ENCODE results near the gene GDA.

The GDA gene

DNA sequence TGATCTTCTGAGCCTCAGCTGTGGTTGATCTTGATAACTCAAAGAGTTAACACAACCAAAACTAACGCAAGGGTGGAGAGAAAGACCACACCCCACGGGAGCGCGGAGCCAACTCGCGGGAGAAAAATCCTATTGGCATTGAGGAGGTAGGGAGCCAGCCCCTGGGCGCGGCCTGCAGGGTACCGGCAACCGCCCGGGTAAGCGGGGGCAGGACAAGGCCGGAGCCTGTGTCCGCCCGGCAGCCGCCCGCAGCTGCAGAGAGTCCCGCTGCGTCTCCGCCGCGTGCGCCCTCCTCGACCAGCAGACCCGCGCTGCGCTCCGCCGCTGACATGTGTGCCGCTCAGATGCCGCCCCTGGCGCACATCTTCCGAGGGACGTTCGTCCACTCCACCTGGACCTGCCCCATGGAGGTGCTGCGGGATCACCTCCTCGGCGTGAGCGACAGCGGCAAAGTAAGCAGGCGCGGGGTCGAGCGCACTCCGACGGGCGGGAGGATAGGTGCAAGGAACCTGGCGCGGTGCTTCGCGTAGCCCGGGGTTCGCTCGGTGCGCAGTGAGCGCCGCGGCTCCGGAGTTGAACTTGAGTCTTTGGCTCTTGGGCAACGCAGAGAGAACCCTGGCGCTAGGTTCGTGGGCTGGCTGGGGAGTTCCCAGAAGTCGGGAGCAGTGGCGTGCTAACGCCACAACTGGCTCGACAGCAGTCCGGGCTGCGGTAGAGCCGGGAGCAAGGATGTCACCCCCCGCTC is at the start of gene GDA:
TSS of gene GDA (plus strand) at position 210 of the 745 bp plus-strand sequence. CDS start at position 330, 120 bp downstream.
- DNase-seq (ENCODE audit: low read depth in 2 of 2), result no peak

- no peak for DNase-seq (ENCODE audit: low read depth in 2 of 2)
Measured at GRCh38 chr9:72102520-72102919, 46.7 kb upstream of the GDA start.

- no peak for DNase-seq (ENCODE audit: low read depth in 2 of 2)
Measured at GRCh38 chr9:72113056-72113455, 36.2 kb upstream of the GDA start.

DNA sequence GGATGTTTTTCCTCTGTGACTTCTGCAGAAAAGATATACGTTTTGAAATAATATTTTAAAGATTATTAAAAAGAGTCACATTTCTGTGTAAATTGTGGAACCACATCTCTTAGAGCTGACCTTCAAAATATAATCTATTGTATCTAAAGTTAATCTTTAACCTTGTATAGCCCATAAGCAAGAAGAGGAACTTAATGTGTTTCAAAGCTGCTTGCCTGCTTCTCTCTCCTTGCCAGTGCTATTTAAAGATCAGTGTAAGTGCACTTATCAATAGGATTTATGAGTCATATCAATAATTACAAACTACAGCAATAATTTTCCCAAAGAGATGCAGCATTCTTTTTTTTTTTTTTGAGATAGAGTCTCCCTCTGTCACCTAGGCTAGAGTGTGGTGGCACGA is 29.4 kb upstream of the GDA start:
- DNase-seq (ENCODE audit: low read depth in 2 of 2), result no peak

- DNase-seq (ENCODE audit: low read depth in 2 of 2), result no peak
Measured at GRCh38 chr9:72124947-72125346, 24.3 kb upstream of the GDA start.

DNA sequence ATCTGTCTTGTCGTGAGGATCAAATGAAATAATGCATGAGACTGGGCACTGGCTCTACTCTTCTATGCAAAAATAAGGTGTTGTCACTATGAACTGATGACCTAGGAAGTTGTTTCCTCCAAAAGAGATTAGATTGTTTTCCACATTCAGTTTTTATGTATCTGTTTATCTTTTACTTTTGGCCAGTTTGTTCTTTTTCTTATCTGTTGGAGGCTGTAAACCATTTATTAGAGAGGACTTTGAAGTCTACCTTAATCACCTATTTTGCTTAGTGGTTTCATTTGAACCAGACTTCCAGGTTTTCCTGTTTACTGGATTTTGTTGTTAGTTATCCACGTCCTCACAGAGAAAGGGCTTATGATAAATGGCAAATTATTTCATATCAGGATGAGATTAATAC is 21.5 kb upstream of the GDA start:
- DNase-seq (ENCODE audit: low read depth in 2 of 2), result no peak

- DNase-seq (ENCODE audit: low read depth in 2 of 2), result no peak
Measured at GRCh38 chr9:72128526-72128925, 20.7 kb upstream of the GDA start.

- no peak for DNase-seq (ENCODE audit: low read depth in 2 of 2)
Measured at GRCh38 chr9:72129271-72130156, 19.7 kb upstream of the GDA start.

GRCh38 chr9:72130321-72130720 is 18.9 kb upstream of the GDA start:
- DNase-seq (ENCODE audit: low read depth in 2 of 2), result no peak

DNA sequence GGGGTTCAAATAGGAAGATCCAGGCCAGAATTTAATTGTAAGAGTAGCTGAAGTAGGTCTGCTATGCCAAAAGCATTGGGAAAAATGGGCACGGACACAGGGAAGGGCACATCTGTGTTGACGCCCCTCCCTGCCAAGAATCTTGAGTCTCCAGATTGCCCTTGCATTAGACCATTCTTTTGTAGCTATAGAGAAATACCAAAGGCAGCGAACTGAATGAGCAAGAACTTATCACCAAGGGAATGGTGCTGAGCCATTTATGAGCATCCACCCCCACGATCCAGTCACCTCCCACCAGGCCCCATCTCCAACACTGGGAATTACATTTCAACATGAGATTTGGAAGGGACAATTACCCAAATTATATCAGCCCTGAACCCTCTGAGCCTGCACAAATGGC is 18.0 kb upstream of the GDA start:
- DNase-seq (ENCODE audit: low read depth in 2 of 2), result no peak

GRCh38 chr9:72132052-72132451 is 17.2 kb upstream of the GDA start:
- no peak for DNase-seq (ENCODE audit: low read depth in 2 of 2)

GRCh38 chr9:72133365-72134035 is 15.7 kb upstream of the GDA start:
- no peak for DNase-seq (ENCODE audit: low read depth in 2 of 2)

GRCh38 chr9:72134801-72135200 is 14.4 kb upstream of the GDA start:
- no peak for DNase-seq (ENCODE audit: low read depth in 2 of 2)

DNA sequence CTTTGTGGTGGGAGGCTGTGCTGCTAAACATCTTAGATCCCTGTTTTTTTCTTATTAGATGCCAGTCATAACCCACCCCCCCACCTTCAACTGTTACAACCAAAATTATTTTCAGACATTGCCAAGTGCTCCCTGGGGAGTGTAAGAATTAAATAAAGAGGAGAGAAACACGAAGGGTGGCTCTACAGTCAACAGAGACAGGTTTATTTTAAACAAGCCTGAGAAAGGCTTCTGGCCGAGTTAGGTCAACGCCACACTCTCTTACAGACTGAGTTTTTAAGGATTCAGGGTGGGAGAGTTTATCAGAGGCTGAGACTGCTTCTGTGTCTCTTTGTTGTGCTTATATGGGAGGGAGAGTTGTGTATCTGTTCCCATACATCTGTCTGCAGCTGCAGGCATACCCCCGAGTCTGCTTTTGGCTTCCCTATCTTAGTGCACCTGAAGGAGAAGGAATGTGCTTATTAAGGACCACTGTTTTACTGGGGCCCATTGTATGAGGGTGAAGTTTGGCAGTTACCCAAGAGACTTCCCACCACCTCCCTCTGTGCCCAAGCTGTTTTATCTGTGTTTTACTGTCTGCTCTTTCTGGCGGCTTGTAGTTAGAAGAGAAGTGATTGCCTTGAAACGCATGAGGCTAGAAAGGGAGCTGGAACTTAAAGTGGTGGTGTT is 11.4 kb upstream of the GDA start:
- no peak for DNase-seq (ENCODE audit: low read depth in 2 of 2)

- DNase-seq (ENCODE audit: low read depth in 2 of 2), result no peak
Measured at GRCh38 chr9:72139226-72139625, 10.0 kb upstream of the GDA start.

DNA sequence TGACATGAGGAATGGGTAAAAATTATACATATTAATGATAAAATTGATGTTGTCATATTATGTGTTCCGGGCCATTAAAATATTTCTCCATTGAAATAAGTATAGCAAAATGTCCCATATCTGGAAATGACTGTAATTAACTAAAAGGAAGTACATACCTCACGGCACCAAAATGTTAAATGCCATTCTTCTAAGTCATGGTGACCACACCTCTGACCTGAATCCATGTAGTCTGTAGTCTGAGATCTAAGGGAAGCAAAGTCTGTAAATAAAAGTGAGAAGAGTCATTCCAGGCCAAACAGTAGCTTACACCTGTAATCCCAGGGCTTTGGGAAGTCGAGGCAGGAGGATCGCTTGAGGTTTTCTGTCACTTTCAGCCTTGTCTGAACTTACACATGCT is 8.7 kb upstream of the GDA start:
- no peak for DNase-seq (ENCODE audit: low read depth in 2 of 2)

GRCh38 chr9:72141484-72141883 is 7.8 kb upstream of the GDA start:
- no peak for DNase-seq (ENCODE audit: low read depth in 2 of 2)

DNA sequence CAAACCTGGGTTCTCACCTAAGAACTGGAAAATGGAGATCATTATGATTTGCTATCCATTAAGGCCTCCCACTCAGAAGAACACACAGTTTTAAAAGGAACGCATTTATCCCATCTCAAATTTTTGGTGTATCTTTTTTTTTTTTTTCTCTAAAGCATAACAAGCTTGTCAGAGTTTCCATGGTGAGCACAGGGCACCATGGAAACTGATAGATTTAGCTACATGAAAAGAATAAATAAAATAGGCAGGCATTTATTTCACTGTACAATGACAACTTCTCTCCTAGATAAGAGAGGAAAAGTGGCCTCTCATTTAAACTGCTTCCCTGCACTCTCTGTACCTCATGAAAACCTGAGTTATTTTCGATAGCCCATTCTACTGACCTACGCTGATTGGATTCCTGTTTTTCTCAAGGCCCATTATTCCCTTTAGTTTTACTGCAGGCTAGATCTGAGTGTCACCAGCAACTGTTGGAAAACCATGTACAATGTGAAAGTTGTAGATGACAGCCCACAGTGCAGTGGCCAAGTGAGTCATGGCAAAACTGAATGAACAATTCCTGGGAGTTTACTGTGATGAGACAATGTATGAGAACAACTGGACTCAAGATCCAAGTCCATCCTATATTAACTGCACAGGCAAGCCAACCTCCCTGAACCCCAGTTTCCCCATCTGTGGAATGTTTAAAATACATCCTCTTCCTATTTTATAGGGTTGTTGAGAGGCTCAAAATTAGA is 4.3 kb upstream of the GDA start:
- DNase-seq (ENCODE audit: low read depth in 2 of 2), result no peak

GRCh38 chr9:72145733-72146505 is 3.3 kb upstream of the GDA start:
- DNase-seq (ENCODE audit: low read depth in 2 of 2), result no peak

GRCh38 chr9:72147676-72148075 is 1.6 kb upstream of the GDA start:
- no peak for DNase-seq (ENCODE audit: low read depth in 2 of 2)

GRCh38 chr9:72150127-72150526 is 887 bp downstream of the GDA start:
- DNase-seq (ENCODE audit: low read depth in 2 of 2), result no peak
